Hematopoietic multipotent progenitor cell treated with erythropoietin and hydrocortisone succinate and interleukin-3 and kit ligand, for 17 days (in vitro differentiated cells): Measurements from ENCODE around the gene C10orf53.

Experiments
- DNase-seq: peaks from one replicate; pipeline ENCODE4 v3.0.0-alpha.2; 2015; ENCODE audit warnings: low spot score

Gene C10orf53

DNA sequence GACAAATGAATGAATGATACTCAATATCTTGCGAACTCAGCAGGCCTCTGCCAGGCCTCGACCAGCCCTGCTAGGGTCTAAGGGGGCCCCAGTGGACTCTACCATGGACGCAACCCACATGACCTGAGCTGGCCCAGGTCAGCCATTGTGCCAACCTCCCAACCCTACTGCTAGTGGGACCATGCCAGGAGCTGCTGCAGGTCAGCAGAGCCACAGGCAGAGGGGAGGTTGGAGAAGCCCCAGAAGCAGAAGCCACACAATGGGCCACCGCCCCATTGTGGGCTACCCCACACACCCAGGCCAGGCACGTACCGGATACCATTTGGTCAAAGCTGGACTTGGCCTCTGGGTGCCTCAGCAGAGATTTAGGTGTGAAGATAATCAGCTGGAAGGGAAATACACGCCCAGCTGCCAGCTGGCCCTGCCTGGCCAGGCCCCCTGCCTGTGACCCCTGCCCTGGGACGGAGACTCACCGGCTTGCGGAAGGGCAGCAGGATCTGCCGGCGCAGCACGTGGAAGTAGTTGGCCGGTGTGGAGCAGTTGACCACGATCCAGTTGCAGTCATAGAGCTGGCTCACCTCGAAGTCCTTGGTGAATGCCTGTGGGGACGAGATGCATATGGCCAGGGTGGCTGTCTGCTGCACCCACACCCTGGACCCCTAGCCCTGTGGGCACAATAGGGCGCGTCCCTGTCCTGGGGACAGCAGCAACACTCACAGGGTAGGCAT, 58.2 kb downstream of the C10orf53 start:
- no peak for DNase-seq

DNA sequence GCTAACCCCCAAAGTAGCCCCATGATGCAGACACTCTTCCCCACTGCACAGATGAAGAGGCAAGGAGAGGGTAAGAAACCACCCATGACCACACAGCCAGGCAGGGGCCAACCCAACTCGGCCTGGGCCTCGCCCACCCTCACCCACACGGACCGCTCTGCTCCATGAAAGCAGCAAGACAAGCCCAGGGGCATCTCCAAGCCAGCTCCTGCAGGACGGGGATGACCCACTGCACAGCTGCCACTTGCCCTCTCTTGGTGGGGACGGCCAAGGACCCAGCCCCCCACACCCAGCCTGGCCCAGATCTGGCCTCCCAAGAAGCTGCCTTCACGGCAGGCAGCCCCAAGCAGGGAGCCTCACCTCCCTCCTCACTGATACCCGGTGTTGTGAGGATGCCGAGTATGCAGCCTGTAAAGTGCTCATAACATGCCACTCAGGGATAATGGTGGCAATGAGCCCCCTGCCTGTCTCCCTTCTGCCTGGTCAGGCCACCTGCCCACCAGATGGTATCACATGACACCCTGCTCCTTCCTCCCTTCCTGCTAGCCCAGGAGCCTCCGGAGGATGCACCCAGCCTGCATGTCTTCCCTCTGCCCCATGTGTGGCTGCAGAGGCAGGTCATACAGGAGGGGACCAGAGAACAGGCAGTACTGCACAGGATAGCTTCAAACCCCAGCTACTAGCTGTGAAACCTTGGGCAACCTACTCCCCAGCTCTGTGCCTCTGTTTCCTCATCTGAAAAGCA, 59.3 kb downstream of the C10orf53 start:
- no peak for DNase-seq

DNA sequence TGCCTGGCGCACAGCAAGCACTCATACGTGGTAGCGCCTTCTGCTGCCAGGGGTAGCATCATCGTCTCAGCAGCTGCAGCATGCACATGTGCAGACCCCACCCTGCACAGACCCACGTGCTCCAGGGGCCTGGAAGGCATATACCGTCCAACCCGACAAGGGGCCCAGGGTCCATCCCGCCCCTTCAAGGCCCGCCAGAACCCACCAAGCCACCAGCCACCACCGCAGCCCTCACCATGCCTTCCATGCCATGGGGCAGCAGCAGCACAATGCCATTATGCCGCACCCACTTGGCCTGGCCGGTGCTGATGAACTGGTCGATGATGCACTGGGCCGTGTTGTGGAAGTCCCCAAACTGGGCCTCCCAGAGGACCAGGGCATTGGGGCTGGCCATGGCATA, 60.0 kb downstream of the C10orf53 start:
- no peak for DNase-seq

DNA sequence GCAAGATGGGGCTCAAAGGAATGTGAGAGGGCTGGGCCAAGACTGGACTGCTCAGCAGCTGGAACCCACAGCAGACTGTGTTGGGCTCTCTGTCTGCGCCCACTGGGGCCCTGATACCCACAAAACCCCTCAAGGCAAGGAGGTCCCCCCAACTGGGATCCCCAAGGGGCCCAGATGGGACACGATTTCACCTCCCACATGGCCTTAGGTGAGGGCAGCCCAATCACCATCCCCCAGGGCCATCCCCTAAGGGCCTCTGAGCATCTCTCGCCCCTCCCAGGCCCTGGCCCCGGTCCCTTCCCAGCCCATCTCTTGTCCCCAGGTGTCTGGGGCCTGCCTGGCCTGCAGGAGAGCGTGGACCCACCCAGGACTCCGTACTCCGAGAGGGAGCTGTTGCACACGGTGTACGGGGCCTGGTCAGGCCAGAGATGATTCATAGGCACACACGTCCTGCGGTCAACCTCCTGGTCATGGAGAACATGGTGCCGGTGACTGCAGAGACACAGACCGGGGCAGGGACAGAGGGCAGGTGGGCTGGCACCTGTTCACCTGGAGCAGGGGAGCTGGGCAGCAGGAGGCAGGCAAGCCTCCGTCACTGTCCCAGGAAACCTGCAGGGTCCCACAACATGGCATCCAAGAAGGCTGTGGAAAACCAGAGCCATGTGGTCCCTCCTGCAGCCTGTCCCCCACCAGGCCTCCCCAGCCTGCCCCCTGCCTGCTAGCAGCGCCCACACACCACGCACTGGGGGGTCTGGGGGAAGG, 61.1 kb downstream of the C10orf53 start:
- DNase-seq: no peak

DNA sequence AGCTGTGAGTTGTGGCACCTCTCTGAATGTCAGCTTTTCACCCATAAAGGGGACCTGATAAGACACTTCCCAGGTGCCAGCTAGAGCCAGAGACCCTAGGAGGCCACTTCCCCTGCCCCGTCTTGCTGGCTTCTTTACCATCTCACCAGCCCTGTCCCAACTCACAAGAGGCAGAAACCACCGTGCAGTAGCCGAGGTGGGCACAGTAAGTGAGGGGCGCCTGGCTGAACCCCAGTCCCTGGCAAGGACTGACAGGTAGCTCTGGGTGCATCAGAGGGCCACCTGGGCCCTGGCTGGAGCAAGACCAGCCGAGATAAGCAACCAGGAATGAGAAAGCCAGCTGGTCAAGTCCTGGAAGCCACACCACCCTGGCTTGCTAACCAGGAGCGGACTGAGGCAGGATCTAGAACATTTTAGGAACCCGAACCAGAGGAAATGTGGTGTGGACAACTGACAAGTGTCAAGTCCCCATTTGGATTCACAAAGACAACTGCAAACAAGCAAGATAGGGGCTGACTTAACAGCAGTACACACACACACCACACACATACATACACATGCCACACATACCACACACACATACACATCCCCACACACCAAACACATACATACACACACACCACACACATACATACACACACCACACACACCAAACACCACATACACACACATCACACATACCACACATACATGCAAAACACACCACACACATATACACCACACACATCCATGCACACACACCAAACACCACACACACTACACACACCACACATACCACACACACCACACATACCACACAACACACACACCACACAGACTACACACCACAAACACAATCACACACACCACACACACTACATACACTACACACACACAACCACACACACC, 61.9 kb downstream of the C10orf53 start:
- no peak for DNase-seq

DNA sequence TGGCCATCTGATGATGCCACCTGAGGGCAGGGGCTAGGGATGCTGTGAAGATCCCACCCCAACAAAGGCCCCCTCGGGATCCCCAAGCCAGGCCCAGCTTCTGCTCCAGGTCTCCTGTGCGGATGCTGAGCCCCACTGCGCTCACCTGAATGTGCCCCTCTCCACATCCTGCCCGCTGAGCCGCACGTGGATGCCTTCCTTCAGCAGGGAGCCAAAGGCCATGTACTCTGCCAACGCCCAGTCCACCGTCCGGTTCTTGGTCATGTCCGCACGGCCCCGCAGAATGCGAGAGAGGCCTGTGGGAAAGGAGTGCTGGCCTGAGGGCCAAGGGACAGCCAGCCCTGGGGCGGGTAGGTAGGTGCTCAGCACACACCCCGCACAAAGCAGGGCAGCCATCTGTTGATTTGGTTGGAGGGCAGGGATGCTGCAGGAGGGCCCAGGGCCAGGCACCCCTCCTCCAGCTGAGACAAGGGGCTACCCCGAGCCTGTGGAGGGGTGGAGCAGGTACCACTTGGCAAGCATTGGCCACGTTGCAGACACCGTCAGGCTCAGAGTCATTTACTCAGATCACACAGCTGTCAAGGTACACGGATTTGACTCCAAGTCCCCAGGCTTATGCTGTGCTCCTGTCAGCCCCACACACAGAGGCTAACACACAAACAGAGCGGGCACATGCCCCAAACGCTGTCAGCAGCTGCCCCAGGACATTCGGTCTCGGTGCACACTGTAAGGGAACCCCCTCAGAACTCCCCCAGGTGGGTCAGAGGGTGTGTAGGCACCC, 63.4 kb downstream of the C10orf53 start:
- DNase-seq: no peak

DNA sequence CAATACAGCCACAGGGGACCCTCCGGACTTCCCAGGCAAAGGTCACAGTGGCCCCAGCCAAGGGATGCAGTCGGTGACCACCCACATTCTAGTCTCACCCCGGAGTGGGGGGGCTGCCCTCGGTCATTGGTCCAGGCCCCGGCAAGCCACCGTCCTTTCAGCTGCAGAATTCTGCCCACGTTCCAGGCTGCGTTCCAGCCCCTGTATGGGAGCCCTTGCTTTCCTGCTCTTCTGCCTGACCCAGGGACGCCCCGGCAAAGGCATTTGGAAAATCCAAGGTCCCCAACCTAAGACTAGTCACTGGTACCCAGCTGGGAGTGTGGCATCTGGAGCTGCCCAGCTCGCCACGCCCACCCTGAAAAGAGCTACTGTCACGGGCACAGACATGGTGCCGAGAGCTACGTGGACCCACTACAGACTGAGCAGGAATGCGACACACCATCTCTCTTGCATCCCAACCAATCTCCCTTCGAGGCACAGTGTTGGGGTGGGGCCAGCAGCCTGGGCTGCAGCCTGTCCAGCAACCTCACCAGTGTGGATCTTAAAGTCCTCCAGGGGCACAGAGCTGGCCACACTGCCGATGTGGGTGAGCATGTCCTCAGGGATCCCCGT, 64.1 kb downstream of the C10orf53 start:
- no peak for DNase-seq

- no peak for DNase-seq
Observed at GRCh38 chr10:49744091-49744685, 64.7 kb downstream of the C10orf53 start.

- DNase-seq: no peak
Observed at GRCh38 chr10:49744924-49745605, 65.6 kb downstream of the C10orf53 start.

GRCh38 chr10:49745756-49746155, 66.3 kb downstream of the C10orf53 start:
- no peak for DNase-seq

- DNase-seq: no peak
Observed at GRCh38 chr10:49746626-49747302, 67.3 kb downstream of the C10orf53 start.
